SJSA1 (cell line): ENCODE results near the gene ZNF454. TPM values are rescaled to one million over a fixed set of nuclear protein-coding genes. Genes with fewer than 3 reads are reported as not detected.

Experiments
- DNase-seq, 2 experiments: peaks; one replicate each; pipeline ENCODE4 v3.0.0-alpha.2; 2015 to 2020; ENCODE audit warnings: low spot score in 2 of 2, low read depth in 1 of 2
- H3K27ac ChIP-seq: fragments of 250-450 bp; sonication (Bioruptor Pico); 2 replicates; pipeline ENCODE4 v1.5.1; 2020; ENCODE audit warnings: mild to moderate bottlenecking, moderate library complexity
- H3K27me3 ChIP-seq: fragments of 250-450 bp; sonication (Bioruptor Pico); replicated peaks from 2 replicates; pipeline ENCODE4 v1.5.1; 2020; ENCODE audit warnings: mild to moderate bottlenecking, moderate library complexity
- H3K36me3 ChIP-seq: fragments of 250-450 bp; sonication (Bioruptor Pico); 2 replicates; pipeline ENCODE4 v1.5.1; 2020; ENCODE audit warnings: mild to moderate bottlenecking
- H3K4me1 ChIP-seq: fragments of 250-450 bp; sonication (Bioruptor Pico); replicated peaks from 2 replicates; pipeline ENCODE4 v1.6.1; 2021; ENCODE audit warnings: mild to moderate bottlenecking
- H3K4me3 ChIP-seq: fragments of 250-450 bp; sonication (Bioruptor Pico); 2 replicates; pipeline ENCODE4 v1.5.1; 2020; ENCODE audit warnings: mild to moderate bottlenecking
- H3K9me3 ChIP-seq: fragments of 250-450 bp; sonication (Bioruptor Pico); replicated peaks from 2 replicates; pipeline ENCODE4 v1.5.1; 2020; ENCODE audit warnings: mild to moderate bottlenecking
- total RNA-seq: library from RNA; depleted of rRNA; stranded (reverse); fragments of >200 nt; shearing (Covaris generic); gene quantifications from 2 replicates; pipeline ENCODE4 v1.2.3, GENCODE V29; 2014; rRNA removed

ZNF454 gene
- total RNA-seq, 1 experiment from 2014 or later, result not detected

DNA sequence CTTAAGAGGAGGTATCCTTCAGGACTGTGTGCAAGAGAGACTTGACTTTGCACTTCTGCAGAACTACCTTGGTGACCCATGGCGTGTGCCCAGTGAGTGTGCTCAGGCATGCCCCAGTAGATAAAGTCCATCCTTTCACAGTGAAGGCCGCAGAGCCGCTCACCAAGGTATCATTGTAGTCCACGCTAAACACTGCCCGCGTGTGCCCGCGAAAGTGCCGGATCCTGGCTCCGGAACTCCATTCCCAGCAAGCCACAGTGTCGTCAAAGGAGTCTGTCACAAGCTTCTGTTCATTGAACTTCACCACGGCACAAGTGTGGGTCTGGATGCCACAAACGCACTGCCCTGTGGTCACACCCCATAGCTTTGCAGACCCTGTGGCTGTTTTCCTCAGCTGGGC is 57.4 kb downstream of the ZNF454 start:
- DNase-seq, result no peak
- no peaks in the 10 kb centered on the region for H3K27me3 ChIP-seq
- no peaks in the 10 kb centered on the region for H3K4me1 ChIP-seq
- no peak overlapping the region for H3K27ac ChIP-seq
- no peak overlapping the region for H3K4me3 ChIP-seq
- no peaks in the 10 kb centered on the region for H3K36me3 ChIP-seq
- peaks cover 50% of the 10 kb centered on the region for H3K9me3 ChIP-seq

DNA sequence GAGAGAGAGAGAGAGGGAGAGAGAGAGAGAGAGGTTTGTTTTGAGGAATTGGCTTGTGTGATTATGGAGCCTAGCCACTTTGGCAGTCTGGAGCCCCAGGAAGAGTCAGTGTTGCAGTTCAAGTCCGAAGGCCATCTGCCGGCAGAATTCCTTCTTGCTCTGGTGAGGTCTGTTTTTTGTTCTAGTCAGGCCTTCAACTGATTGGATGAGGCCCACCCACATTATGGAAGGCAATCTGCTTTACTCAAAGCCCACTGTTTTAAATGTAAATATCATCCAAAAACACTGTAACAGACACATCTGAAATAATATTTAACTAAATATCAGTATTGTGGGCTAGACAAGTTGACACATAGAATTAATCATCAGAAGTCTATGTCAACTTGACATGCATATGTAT is 65.6 kb downstream of the ZNF454 start:
- no peak overlapping the region for H3K27ac ChIP-seq
- H3K4me1 ChIP-seq, result no peaks in the 10 kb centered on the region
- H3K4me3 ChIP-seq, result no peak overlapping the region
- H3K27me3 ChIP-seq, result no peaks in the 10 kb centered on the region
- DNase-seq, result no peak
- H3K9me3 ChIP-seq, result peaks cover 13% of the 10 kb centered on the region; the same call in 1 of the 2 replicates
- H3K36me3 ChIP-seq, result no peaks in the 10 kb centered on the region

DNA sequence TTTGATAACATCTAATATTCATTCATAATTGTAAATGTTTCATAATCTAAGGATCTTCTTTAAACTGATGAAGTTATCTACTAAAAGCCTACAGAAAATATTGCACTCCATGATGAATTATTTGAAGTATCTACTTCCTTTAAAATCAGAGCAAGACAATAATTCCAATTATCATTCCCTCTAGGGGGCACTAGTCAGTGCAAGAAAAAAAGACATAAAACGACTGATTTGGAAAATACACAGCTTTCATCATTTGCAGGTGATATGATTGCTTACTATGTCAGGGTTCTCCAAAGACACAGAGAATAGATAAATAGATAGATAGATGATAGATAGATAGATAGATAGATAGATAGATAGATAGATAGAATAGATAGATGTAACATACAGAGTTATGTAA is 67.7 kb downstream of the ZNF454 start:
- 0 out of 2 replicates have a peak, but pooled peaks cover 16% of the 10 kb centered on the region for H3K9me3 ChIP-seq
- no peak overlapping the region for H3K4me3 ChIP-seq
- H3K27me3 ChIP-seq, result no peaks in the 10 kb centered on the region
- H3K27ac ChIP-seq, result no peak overlapping the region
- no peaks in the 10 kb centered on the region for H3K4me1 ChIP-seq
- no peaks in the 10 kb centered on the region for H3K36me3 ChIP-seq
- no peak for DNase-seq

Other genes with a start within 250 kb of the ZNF454 start
- 5.8 and 8.9 TPM in 2 replicates for gene ZNF354A, start 210.5 kb upstream of the ZNF454 start, total RNA-seq
- 7.0 and 10.7 TPM in 2 replicates for gene ZNF354B, start 81.2 kb upstream of the ZNF454 start, total RNA-seq
- gene ZFP2, start 45.3 kb upstream of the ZNF454 start, total RNA-seq, result not detected in 2 replicates
- gene GRM6, start 54.1 kb downstream of the ZNF454 start, total RNA-seq, result not detected in 2 replicates
- not detected in 2 replicates for gene ZNF879, start 82.6 kb downstream of the ZNF454 start, total RNA-seq
- not detected in 2 replicates for gene ZNF354C, start 119.2 kb downstream of the ZNF454 start, total RNA-seq